Measurements from ENCODE around the gene GAL3ST2.

GRCh38 chr2:241816431-241817121 is 40.0 kb downstream of the GAL3ST2 start:
- TF ChIP-seq CTCF (conservative IDR thresholded peaks at IDR 0.05; ENCODE audit: low read depth, low read length) (no peak), EZH2 (IDR thresholded peaks at IDR 0.05; ENCODE audit: low read length, unreplicated experiment) (no peak), EZH2phosphoT487 (IDR thresholded peaks at IDR 0.05; ENCODE audit: borderline replicate concordance, low read length) (no peak)

Measured in PC-3 (cell line).